GM18520 (cell line): Measurements from ENCODE around the gene ADGRA1.
"Not testable (repeated sequence)": the region's sequence is repeated elsewhere in the genome, so short reads cannot be mapped to it uniquely, and the experiment has no call there.

Experiments used
- ATAC-seq: cut with Tn5 transposase; IDR thresholded peaks from one replicate; pipeline ENCODE4 v1.9.1; 2021; ENCODE audit not compliant: unreplicated experiment

ADGRA1 gene

GRCh38 chr10:133141144-133141957, 53.6 kb downstream of the ADGRA1 start:
- ATAC-seq: no peak

GRCh38 chr10:133141958-133142340, 54.2 kb downstream of the ADGRA1 start:
- no peak for ATAC-seq

DNA sequence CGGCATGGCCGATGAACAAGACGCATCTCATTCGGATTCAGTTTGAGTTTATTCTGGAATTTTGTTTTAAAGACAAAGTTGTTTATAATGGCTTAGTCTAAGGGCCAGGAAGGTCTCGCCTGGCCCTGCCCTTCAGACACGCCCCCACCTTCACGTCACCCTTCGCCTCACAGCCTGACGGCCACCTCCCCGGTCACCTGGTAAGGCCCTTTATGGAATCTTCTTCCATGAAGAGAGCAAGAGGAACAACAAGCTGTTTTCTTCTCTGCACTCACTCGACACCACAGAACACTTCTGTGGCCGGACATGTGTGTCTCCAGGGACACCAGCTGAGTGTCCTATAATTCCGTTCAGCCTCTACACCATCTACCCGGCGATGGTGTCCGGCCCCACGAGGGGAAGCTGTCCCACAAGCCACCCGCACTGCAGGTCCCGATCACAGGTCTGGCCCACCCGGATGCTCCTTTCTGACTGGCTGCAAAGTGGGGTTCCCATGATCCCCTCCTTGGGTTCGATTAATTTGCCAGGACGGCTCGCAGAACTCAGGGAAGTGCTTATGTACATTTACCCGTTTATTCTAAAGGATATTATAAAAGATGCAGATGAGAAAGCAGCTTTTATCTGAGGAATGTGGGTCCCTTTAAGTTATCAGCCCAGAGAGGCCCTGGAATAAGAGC, 54.9 kb downstream of the ADGRA1 start:
- no peak for ATAC-seq

DNA sequence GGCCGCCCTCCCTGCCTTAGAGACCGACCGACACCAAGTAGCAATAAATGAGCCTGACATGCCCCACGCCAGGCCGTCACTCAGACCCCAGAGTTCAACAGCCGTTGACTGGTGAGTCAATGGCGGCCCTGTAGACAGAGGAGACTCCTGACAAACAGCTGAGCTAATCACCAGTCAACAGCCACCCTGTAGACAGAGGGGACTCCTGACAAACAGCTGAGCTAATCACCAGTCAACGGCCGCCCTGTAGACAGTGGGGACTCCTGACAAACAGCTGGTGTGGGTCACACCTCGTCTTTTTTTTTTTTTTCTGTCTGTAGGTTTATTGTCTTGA, 55.4 kb downstream of the ADGRA1 start:
- ATAC-seq: no peak

- ATAC-seq: no peak
These were observed 55.8 kb downstream of the ADGRA1 start for GRCh38 chr10:133143546-133143945.

- no peak for ATAC-seq
These were observed 57.0 kb downstream of the ADGRA1 start for GRCh38 chr10:133144771-133145170.

GRCh38 chr10:133150226-133150625, 62.5 kb downstream of the ADGRA1 start:
- no peak for ATAC-seq

GRCh38 chr10:133150656-133151055, 62.9 kb downstream of the ADGRA1 start:
- no peak for ATAC-seq

DNA sequence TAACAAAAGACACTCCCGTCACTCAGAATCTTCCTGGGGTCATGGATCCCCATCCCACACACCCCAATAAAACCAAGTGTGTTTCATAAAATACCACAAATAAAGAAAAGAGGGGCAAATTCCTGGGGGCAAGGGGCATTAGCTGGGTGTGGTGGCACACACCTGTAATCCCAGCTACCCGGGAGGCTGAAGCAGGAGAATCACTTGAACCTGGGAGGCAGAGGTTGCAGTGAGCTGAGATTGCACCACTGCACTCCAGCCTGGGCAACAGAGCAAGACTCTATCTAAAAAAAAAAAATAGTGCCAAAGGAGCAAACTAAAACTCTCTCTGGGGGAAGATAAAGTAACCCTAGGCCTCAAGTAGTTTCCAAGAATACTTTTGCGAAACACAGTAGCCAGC, 63.3 kb downstream of the ADGRA1 start:
- not testable (repeated sequence) for ATAC-seq

GRCh38 chr10:133151543-133151972, 63.8 kb downstream of the ADGRA1 start:
- ATAC-seq: no peak

DNA sequence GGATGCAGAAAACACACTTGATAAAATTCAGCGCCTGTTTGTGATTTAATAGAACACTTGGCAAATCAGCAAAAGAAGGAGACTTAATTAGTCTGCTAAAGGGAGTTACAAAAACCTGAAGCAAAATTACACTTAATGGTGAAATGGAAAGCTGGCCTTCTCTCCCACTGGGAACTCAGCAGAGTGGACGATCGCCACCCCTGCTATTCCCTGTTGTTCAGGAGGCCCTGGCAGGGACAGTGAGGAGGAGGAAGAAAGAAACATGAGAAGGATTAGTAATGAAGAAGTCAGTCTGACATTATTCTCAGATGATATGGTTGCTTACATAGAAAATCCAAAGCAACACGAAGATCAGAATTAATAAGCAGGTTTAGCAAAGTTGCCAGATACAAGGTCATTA, 66.7 kb downstream of the ADGRA1 start:
- ATAC-seq: no peak

DNA sequence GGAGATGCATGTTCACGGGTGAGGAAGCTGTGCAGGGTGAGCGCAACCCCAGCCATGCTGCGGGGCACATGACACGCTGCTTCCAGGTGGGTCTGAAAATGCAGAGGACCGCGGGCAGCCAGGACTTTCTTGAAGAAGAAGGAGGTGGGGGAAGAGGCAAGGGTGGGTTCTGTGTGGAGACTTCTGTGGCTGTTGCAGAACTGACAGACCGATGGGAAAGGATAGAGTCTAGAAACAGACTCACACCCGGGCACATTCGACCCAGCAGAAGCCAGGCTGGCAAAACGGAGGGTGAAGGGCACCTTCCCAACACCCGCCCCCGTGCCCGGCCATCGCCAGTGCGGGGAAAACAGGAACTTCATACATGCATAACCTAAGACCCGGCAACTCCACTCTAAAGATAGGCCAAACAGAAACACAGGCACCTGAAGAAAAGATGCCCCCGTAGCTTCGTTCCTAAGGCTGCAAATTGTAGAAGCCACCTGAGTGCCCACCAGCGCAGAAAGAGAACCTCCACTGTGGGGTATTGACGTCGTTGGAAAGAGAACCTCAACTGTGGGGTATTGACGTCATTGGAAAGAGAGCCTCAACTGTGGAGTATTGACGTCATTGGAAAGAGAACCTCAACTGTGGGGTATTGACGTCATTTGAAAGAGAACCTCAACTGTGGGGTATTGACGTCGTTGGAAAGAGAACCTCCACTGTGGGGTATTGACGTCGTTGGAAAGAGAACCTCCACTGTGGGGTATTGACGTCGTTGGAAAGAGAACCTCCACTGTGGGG, 67.5 kb downstream of the ADGRA1 start:
- no peak for ATAC-seq

DNA sequence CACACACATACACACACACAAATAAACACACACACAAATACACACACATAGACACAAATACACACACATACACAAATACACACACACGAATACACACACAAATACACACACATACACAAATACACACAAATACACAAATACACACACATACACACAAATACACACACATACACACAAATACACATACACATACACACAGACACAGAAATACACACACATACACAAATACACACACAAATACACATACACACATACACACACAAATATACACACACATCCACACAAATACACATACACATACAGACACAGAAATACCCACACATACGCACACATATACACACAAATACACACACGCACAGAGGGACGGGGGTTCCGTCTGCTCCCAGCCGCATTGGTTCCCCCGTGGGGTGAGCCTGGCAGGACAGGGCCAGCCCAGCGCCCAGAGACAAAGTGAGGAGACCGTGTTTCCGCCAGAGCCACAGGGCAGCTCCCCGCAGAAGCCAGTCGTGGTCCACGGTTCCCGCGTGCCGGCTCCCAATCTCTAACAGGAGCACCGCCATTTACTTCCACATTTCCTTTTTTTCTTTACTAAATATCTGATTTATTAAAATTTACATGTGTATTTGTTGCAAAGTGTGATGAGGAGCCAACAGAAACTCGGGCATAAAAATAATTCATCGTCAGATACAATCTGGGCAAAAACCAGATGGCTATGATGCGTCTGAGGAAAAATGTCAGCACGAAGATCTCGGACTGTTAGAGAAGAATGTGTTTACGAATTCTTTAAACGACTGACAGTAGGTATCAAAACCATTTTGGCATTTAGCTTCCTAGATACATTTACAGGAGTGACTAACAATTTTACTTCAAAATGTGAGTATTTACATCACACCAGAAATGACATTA, 69.2 kb downstream of the ADGRA1 start:
- ATAC-seq: no peak

DNA sequence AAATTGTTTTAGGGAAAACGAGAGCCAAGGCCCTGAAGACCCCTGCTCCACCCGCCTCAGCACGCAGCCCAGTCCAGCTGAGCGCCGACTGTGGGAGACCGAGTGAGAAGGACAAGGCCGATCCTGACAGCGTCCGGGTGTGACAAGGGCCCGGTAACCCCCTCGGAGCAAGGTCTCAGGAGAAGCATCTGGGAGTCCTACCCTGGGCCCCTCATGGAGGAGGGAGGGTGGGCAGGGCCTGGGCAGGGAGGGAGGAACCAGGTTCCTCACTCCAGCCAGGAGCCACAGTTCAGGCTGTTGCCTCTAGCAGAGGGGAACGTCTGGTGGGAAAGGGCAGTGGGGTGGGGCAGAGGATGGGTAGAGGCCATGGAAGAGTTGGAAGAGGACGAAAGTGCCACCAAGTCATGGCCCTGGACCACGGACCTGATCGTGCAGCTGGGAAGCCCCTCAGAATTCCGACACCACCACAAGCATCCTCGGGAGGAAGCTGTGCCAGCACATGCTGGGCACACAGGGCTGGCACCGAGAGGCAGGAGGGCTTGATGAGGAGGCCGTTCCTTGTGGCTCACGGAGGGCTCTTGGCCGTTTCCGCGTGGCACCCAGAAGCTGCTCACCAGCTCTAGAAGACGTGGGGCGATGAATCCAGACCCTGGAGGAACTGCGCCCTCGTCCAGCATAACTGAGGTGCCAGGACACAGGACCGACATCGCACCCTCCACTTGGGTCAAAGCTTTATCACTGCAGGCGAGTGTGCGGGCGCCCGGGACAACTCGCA, 70.1 kb downstream of the ADGRA1 start:
- ATAC-seq: no peak

DNA sequence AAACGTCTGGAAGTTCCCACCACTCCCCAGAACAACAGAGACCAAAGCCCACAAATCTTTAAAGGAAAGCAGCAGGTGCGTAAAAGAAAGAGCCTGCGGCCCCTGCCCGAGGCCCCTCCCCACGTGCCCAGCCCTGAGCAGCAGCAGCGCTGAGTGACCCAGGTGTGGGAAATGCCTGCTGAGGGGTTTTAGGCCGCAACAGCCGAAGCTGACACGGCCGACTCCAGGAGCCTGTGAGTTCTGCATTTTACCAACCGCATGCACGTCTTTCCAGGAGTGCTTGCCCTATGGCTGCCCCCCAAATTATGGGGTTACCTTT, 70.7 kb downstream of the ADGRA1 start:
- no peak for ATAC-seq

DNA sequence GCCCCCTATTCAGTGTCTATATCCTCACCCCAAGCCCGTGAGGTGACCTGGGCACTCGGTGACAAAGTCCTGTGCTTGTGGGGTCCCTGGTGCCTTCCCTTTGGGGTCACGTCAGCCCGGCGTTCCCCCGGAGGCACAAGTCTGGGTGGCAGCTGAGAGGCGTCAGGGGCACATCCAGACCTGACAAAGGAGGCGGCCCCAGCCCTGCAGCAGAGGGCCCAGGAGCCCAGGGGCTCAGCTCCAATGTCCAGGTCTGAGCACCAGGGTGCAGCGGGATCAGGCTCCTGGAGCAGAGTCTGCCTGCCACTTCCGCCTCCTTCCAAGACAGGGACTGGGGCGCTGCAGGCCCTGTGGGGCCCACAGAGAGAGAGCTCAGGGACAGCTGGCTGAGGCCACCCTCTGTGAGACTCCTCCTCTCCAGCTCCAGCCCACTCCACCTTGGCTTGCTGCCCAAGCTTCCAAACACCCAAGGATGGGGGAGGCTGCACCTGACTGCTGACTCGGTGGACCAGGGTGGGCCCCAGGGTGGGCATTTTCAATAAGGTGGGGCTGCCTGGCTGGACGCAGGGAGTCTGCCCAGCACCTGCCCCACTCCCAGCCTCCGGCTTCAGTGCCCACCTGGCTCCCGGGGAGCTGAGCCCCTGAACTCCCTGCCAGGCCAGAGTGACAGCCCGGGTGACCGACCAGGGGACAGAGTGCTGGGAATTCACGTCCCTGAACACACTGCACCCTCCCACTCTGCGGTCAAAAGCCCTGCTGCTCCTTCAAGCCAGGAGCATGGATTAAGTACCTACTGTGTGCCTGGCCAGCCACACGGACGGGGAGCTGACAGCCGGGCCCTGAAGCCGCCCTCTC, 71.3 kb downstream of the ADGRA1 start:
- ATAC-seq: no peak

- no peak for ATAC-seq
These were observed 71.9 kb downstream of the ADGRA1 start for GRCh38 chr10:133159611-133159949.

DNA sequence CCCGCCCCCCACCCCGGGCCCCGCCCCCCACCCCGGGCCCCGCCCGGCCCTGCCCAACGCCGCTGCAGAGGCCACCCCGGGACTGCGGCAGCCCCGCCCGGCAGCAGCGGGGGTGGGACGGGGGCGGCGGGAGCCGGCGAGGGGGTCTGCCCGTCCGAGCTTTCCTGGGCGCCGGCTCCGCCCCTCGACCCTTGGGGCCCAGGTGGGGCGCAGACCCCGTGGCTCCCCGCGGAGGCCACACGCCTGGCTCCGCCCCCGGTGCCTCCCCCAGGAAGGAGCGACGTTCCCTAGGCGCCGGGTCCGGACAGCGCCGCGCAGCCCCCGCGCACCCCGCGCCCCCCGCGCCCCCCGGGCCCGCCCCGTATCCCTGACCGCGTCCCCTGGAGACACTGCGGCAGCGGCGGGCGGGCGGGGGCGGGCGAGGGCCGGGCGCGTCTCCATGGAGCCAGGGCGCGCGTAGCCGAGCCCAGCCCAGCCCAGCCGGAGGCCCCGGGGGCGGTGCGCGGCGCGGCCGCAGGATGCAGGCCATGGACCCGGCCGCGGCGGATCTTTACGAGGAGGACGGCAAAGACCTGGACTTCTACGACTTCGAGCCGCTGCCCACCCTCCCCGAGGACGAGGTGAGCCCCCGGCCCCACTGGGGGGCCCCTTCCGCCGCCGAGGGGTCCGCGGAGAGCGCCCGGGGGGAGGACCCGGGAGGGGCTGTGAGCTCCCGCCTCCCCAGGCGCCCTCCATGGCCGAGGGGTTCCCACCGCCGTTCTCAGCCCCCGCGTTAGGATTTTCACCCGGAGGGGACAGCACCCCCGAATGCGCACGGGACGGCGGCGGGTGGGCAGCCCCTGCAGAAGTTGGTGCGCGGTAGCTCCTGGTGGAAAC, 72.5 kb downstream of the ADGRA1 start, which contains the start of gene KNDC1:
Gene KNDC1 (plus strand): TSS at position 270 of the 876 bp plus-strand sequence. CDS start 249 bp downstream, at position 519.
- no peak for ATAC-seq
